ENCODE data around the gene SNX9. TPM values are rescaled to one million over a fixed set of nuclear protein-coding genes. Genes with fewer than 3 reads are reported as not detected.

SNX9 gene
- total and polyA plus RNA-seq, 12 donors: 18.8 to 39.7 (median 31.2) TPM

DNA sequence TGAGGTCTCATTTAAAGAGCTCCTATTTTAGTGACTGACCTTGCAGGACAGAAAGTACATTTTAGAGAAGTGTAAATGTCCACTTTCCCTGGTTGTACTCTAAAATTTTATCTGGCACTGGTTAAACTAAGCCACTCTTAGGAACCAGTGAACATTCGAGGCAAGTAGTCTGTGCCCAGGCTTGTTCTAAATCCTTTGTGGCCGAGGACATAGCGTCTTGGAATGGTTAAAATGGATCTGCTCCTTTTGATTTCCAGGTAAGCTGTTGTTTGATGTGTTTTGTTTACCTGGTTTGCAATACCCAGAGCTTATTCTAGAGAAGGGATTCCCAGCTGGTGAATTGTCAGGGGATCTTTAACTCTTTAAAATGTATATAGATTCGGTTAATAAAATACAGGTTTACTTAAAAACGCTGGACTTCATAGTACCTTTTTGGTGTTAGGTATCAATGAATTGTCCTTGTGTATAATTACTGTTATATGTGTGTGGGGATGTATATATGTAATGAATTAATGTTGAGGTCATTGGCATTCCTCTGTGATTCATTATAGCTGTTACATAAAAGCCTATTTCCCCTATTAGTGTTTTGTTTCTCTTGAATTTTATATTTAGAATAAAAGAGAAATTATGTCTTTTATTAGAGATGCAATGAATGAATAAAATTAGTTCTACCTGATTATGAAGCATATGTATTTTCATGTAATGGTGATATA lies 15.8 kb downstream of the SNX9 start:
- ATAC-seq: no peak

GRCh38 chr6:157839606-157840005 lies 16.6 kb downstream of the SNX9 start:
- Histone ChIP-seq H3K27me3 (no peaks in the 10 kb centered on the region), H3K27ac (no peak overlapping the region), H3K36me3 (no peaks in the 10 kb centered on the region), H3K9me3 (no peaks in the 10 kb centered on the region), H3K4me1 (peaks cover 10 to 73% (median 53%) of the 10 kb centered on the region in 9 donors), H3K4me3 (no peak overlapping the region)
- whole genome bisulfite sequencing, 2 donors: 97% methylated on average over 5 of the region's 5 CpGs
- intact Hi-C loops (cut with DNase I): no loop called here
- ATAC-seq (no peak), DNase-seq (no peak)
- TF ChIP-seq, protein P1, sequence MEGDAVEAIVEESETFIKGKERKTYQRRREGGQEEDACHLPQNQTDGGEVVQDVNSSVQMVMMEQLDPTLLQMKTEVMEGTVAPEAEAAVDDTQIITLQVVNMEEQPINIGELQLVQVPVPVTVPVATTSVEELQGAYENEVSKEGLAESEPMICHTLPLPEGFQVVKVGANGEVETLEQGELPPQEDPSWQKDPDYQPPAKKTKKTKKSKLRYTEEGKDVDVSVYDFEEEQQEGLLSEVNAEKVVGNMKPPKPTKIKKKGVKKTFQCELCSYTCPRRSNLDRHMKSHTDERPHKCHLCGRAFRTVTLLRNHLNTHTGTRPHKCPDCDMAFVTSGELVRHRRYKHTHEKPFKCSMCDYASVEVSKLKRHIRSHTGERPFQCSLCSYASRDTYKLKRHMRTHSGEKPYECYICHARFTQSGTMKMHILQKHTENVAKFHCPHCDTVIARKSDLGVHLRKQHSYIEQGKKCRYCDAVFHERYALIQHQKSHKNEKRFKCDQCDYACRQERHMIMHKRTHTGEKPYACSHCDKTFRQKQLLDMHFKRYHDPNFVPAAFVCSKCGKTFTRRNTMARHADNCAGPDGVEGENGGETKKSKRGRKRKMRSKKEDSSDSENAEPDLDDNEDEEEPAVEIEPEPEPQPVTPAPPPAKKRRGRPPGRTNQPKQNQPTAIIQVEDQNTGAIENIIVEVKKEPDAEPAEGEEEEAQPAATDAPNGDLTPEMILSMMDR (IDR thresholded peaks at IDR 0.05): no peak

More for the DNA sequence above, 15.8 kb downstream of the SNX9 start:
- Histone ChIP-seq H3K4me1 (peaks cover 8 to 71% (median 52%) of the 10 kb centered on the region in 9 donors), H3K4me3 (no peak overlapping the region), H3K27me3 (no peaks in the 10 kb centered on the region), H3K9me3 (no peaks in the 10 kb centered on the region), H3K27ac (no peak overlapping the region), H3K36me3 (no peaks in the 10 kb centered on the region)
- 81 to 82% methylated on average over 5 of the region's 5 CpGs for WGBS, 2 donors
- no peak for DNase-seq
- intact Hi-C loops (cut with DNase I): no loop called here
- TF ChIP-seq, protein P1 (IDR thresholded peaks at IDR 0.05): no peak

DNA sequence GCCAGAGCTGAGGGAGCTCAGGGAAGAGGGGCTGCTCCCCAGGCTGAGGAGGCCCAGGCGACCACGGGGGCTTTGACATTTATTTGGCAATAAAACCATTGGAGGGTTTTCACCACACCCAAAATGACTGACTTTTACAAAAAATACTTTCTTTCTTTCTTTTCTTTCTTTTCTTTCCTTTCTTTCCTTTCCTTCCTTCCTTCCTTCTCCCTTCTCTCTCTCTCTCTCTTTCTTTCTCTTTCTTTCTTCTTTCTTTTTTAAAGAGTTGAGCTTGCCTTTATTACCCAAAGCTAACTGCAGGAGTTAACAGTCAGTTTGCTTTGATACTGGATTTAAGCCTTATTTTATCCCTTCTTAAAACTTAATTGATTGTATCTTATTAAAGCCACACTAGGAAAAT lies 17.2 kb downstream of the SNX9 start:
- H3K4me3 ChIP-seq: no peak overlapping the region
- 77 to 84% methylated on average over 2 of the region's 2 CpGs for WGBS, 2 donors
- no peak overlapping the region for H3K27ac ChIP-seq
- DNase-seq (no peak), ATAC-seq (no peak)
- no peaks in the 10 kb centered on the region for H3K27me3 ChIP-seq
- H3K9me3 ChIP-seq: no peaks in the 10 kb centered on the region
- TF ChIP-seq, protein P1 (IDR thresholded peaks at IDR 0.05): no peak
- intact Hi-C loops (cut with DNase I): no loop called here
- H3K36me3 ChIP-seq: no peaks in the 10 kb centered on the region
- peaks cover 10 to 78% (median 51%) of the 10 kb centered on the region in 9 donors for H3K4me1 ChIP-seq

DNA sequence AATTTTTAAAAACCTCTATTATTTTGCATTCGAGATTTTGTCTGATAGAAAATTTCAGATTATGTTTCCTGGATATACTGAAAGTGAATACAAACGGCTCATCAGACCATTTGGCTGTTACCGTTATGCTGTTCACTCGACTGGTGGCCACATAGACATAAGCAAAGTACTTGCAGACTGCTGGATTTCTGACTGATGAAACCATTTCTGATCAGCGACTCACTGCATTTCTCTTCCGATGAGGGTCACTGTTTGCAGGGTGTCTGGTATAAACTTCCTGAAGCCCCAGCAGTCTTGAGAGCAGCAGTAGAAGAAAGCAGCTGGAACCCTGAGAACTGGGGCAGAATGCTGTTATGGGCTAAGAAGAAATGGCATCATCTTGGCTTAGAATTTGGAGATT lies 17.7 kb downstream of the SNX9 start:
- Histone ChIP-seq H3K9me3 (no peaks in the 10 kb centered on the region), H3K4me3 (no peak overlapping the region), H3K27ac (peak overlapping the region in 1 of 10 donors; percentile 13), H3K27me3 (no peaks in the 10 kb centered on the region), H3K36me3 (no peaks in the 10 kb centered on the region), H3K4me1 (peaks cover 10 to 83% (median 55%) of the 10 kb centered on the region in 9 donors)
- intact Hi-C loops (cut with DNase I): no loop called here
- DNase-seq (no peak), ATAC-seq (no peak)
- WGBS, 2 donors: 58 to 60% methylated on average over 6 of the region's 6 CpGs
- TF ChIP-seq, protein P1 (IDR thresholded peaks at IDR 0.05): no peak

All from heart right ventricle (tissue), 16 donors.